Type B pancreatic cell (in vitro differentiated cells): ENCODE results near the gene PRDM16. TPM values are rescaled to one million over a fixed set of nuclear protein-coding genes. Genes with fewer than 3 reads are reported as not detected.
A peak's percentile ranks its signal among the peaks of the same experiment; 100 is the strongest.

Experiments
- DNase-seq: peaks from one replicate; pipeline ENCODE4 v3.0.0; 2021; ENCODE audit warnings: mixed read lengths; ENCODE audit not compliant: unreplicated experiment; ENCODE audit errors: extremely low spot score
- H3K27ac Mint-ChIP-seq: 2 replicates; pipeline ENCODE4 v1.8.0; 2021; ENCODE audit warnings: mild to moderate bottlenecking, mixed read lengths
- H3K27me3 Mint-ChIP-seq: 2 replicates; pipeline ENCODE4 v1.8.0; 2021; ENCODE audit warnings: mixed read lengths
- H3K36me3 Mint-ChIP-seq: 2 replicates; pipeline ENCODE4 v1.8.0; 2021; ENCODE audit warnings: mixed read lengths
- H3K4me1 Mint-ChIP-seq: one replicate; pipeline ENCODE4 v1.8.0; 2021; ENCODE audit warnings: mixed read lengths; ENCODE audit not compliant: unreplicated experiment
- H3K4me3 Mint-ChIP-seq: 2 replicates; pipeline ENCODE4 v1.8.0; 2021; ENCODE audit warnings: mild to moderate bottlenecking, mixed read lengths
- H3K9me3 Mint-ChIP-seq: 2 replicates; pipeline ENCODE4 v1.8.0; 2021; ENCODE audit warnings: mixed read lengths
- total RNA-seq: library from RNA; stranded (reverse); gene quantifications from 2 replicates; pipeline ENCODE4 v1.2.1, GENCODE V29; 2021; ENCODE audit warnings: low replicate concordance
- TF ChIP-seq, protein P1 (sequence below): fragments of 200-600 bp; sonication (generic); conservative IDR thresholded peaks from 2 replicates; pipeline ENCODE4 v1.5.0; 2021; ENCODE audit warnings: antibody characterized with exemption, mild to moderate bottlenecking

Gene PRDM16
- total RNA-seq, 1 donor from 2014 or later, result 23.6 TPM

DNA sequence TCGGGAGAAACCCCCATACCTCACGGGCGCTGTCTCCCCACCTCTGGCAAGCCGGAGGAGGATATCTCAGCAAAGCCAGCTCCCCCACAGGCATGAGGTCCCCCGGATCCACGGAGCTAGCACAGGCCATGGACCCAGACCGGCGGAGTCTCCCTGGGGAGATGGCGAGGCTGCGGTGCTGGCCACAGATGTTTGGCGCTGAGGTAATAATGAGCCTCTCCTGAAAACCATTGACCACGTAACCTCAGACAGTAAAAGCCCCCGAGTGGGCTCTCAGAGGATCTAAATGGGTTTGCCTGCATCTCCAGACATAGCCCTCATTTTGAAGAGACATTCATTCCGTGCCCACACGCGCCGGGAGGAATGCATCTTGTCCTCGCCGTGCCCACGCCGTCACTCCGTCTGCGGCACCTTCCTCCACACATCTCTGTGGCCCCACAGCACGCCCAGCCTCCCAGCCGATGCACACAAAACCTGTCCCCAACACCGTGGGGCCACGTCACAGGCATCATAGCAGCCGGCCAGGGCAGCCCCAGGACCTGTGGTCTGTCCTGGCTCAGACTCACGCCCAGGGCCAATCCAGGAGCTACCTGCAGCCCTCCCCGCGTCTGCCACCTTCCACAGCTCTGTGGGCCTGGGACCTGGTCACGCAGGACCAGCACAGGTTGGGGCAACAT, 150.9 kb downstream of the PRDM16 start:
- Mint-ChIP-seq H3K36me3 (no peaks in the 10 kb centered on the region), H3K4me1 (peaks cover 58% of the 10 kb centered on the region), H3K27me3 (peaks cover 54% of the 10 kb centered on the region), H3K9me3 (no peaks in the 10 kb centered on the region), H3K27ac (no peak overlapping the region), H3K4me3 (no peak overlapping the region)
- TF ChIP-seq, protein P1, sequence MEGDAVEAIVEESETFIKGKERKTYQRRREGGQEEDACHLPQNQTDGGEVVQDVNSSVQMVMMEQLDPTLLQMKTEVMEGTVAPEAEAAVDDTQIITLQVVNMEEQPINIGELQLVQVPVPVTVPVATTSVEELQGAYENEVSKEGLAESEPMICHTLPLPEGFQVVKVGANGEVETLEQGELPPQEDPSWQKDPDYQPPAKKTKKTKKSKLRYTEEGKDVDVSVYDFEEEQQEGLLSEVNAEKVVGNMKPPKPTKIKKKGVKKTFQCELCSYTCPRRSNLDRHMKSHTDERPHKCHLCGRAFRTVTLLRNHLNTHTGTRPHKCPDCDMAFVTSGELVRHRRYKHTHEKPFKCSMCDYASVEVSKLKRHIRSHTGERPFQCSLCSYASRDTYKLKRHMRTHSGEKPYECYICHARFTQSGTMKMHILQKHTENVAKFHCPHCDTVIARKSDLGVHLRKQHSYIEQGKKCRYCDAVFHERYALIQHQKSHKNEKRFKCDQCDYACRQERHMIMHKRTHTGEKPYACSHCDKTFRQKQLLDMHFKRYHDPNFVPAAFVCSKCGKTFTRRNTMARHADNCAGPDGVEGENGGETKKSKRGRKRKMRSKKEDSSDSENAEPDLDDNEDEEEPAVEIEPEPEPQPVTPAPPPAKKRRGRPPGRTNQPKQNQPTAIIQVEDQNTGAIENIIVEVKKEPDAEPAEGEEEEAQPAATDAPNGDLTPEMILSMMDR, result no peak
- no peak for DNase-seq

GRCh38 chr1:3221112-3222041, 152.4 kb downstream of the PRDM16 start:
- H3K4me1 Mint-ChIP-seq, result peaks cover 56% of the 10 kb centered on the region
- H3K9me3 Mint-ChIP-seq, result no peaks in the 10 kb centered on the region
- peak overlapping the region; percentile 35 for H3K4me3 Mint-ChIP-seq
- no peak overlapping the region for H3K27ac Mint-ChIP-seq
- H3K27me3 Mint-ChIP-seq, result peaks cover 55% of the 10 kb centered on the region
- TF ChIP-seq, protein P1, result no peak
- no peaks in the 10 kb centered on the region for H3K36me3 Mint-ChIP-seq
- no peak for DNase-seq

DNA sequence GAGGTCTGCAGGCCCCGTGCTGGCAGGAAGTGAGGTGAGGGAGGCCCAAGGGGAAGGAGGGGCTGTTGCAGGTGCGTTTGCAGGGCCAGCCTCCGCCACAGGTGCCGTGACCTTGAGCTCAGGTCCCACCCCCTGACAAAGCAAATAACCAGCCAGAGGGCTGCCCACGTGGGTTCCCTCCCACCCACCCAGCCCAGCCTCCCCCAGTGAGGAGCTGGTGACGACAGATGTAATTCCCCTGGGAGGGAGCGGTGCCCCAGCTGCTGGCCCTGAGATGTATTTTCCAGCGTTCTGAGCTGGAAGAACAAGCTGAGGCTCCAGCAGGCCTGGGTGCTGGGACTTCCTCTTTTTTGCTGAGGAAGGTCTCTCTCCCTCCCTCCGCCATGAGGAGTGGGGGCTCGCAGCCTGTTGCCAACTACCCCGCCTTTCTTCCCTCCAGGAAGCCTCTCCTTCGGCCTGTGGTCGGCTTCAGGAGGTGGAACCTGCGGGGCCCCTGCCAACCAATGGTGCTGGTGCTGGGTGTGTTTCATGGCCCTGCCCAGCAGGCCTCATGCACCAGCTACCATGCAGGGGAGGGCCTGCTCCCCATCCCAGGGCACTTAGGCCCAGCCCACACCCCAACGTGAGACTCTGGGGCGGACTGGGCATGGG, 153.2 kb downstream of the PRDM16 start:
- TF ChIP-seq, protein P1, result no peak
- Mint-ChIP-seq H3K36me3 (no peaks in the 10 kb centered on the region), H3K27me3 (peaks cover 62% of the 10 kb centered on the region), H3K27ac (no peak overlapping the region), H3K4me1 (peaks cover 62% of the 10 kb centered on the region), H3K4me3 (peak overlapping the region; percentile 35), H3K9me3 (no peaks in the 10 kb centered on the region)
- DNase-seq, result no peak

- TF ChIP-seq, protein P1, result no peak
- H3K27ac Mint-ChIP-seq, result no peak overlapping the region
- no peak for DNase-seq
- no peaks in the 10 kb centered on the region for H3K36me3 Mint-ChIP-seq
- no peaks in the 10 kb centered on the region for H3K9me3 Mint-ChIP-seq
- peaks cover 46% of the 10 kb centered on the region for H3K4me1 Mint-ChIP-seq
- H3K27me3 Mint-ChIP-seq, result peaks cover 50% of the 10 kb centered on the region
- H3K4me3 Mint-ChIP-seq, result peak overlapping the region; percentile 19
These were observed 156.7 kb downstream of the PRDM16 start for GRCh38 chr1:3225661-3226060.

DNA sequence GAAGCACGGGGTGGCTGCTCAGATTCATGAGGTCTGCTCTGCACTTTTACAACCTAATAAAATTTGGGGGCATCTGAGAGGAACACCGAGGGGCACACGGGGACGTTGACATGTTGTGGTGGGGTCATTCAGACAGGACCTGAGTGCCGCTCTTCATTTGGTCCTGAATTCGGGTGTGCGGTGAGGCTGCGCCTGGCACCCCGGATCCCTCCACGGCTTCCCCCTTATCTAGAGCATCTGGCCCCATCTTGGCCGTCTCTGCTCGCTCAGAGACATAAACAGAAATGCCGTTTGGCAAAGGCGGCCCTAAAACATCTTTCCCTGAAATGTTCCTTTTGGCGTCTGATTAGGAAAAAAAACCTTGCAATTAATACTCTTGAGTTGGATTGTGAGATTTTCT, 157.2 kb downstream of the PRDM16 start:
- no peak for DNase-seq
- Mint-ChIP-seq H3K4me3 (no peak overlapping the region), H3K27me3 (peaks cover 53% of the 10 kb centered on the region), H3K4me1 (peaks cover 46% of the 10 kb centered on the region), H3K27ac (no peak overlapping the region), H3K36me3 (no peaks in the 10 kb centered on the region), H3K9me3 (no peaks in the 10 kb centered on the region)
- TF ChIP-seq, protein P1, result no peak
